AML-193 (cell line): ENCODE measurements around the gene SPTBN1.

ENCODE experiments used
- DNase-seq, 2 experiments: peaks; one replicate each; lab custom pipeline; 2025; lab: John Stamatoyannopoulos, UW

The SPTBN1 gene

DNA sequence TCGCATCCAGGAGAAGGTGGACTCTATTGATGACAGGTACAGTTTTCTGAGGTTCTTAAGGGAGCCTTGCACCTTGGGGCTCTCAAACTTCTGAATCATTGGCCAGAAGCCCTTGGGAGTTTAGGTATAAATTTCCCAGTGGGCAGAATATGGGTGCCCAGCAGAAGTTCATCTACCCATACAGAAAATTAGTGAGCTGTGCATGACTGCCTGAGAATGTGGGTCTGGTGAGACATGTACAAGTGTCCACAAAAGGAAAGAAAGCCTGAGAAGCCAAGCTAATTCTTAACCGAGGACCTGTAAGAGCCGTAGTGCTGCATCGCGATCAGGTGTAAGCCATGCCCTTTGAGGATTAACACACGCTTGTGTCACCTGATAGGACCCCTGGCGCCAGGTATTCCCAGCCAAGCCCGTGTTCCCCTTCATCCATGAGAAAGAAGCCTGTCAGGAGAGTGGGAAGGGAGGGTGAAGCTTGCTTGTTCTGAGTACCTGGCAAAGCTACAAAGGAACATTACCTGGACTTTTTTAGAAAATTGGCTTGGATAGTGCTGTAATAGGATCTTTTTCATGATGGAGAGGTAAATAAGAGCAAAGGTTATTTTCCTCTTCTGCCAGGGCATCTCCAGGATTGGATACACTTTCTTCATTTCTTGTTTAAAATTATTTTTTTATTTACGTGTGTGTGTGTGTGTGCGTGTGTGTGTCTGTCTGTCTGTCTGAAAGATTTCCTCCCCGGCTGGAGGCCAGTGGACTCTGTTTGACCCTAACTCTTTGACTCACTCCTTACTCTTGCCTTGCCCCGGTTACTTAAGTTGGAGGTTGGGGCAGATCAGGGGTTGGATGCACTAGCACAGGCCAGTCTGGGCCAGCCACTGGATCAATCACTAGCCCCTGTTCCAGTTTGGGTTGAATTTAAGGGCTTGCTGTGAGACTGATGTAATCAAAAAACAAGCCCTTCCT, 176.9 kb downstream of the SPTBN1 start:
- DNase-seq: no peak

DNA sequence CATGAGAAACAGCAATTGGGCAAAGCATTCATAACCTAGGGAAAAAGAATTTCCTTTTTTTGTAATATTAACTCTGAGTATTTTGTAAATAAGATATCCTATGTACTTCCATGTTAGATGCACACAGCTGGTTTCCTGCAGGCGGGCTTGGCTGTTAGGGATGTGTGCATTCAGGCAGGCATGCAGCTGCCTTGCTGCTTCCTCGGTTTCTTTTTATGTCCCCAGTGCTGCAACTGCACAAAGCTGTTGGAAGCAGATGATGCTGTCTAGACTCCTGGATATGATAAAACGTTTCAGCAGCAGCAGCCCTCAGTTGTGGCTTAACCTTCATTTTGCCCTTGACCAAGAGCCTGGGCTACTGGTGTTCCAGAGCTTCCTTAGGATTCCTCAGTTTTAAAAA, 177.9 kb downstream of the SPTBN1 start:
- no peak for DNase-seq

DNA sequence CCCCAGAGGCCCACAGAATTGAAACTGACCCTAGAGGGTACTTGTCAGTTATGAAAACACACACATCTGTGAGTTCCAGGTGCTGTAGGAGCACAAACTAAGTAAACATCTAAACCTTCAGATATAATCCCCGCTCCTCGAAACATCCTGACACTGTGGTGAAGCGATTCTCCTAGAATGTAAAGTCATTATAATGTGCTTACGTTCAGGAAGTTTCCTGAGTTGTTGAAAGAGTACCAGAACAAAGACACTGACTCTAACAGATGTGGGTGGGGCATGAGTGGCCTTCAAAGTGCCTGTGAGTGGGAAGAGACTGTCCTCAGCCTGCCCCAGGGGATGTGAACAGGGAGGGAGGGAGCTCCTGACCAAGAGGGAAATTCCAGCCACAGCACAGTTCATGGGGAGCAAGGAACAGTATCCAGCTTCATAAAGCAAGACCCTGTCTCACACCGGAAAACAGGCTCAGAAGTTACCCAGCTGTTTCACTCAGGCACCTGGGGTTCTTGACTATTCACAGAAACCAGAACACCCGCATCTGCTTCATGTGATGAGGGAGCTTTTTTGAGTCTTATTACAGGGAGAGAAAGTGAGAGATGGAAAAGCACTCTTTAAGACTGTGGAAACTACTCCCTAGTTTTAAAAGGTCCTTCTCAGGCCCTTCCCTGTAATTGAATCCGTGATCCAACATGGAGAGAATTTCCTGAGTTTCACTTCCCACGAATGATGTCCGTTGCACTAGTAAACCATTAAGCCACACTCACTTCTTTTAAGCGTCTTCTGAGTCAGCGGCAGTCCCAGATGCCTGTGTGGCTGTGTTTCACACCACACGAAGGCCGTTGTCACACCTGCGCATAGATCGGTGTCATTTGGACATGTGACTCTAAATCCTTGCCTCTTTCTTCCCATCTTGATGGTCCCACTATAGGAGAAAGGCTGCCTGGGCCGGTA, 178.7 kb downstream of the SPTBN1 start:
- no peak for DNase-seq

DNA sequence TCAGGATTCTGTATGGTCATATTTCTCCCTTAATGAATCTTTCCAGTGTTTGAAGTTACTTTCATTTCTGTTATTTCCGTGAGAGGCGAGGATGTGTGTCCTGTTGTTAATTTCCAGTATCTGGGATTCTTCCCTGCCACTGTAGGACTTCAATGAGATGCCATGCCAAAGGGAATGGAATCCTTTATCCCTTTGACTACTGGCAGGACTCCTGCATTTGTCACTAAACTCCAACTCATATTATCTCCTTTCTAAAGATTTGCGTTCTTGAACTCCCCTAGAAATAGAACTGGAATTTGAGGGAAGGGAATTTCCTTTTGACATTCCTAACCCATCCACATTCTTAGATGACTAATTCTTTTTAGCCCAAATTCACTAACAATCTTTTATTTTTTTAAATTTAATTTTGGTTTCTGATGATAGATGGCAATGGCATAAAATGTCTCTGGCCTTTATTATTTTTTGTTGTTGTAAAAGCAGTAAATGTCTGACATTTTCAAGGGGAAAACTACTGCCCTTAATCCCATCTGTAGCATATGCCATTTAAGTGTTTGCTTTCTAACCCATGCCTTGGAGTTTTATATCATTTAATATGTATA, 179.5 kb downstream of the SPTBN1 start:
- no peak for DNase-seq

DNA sequence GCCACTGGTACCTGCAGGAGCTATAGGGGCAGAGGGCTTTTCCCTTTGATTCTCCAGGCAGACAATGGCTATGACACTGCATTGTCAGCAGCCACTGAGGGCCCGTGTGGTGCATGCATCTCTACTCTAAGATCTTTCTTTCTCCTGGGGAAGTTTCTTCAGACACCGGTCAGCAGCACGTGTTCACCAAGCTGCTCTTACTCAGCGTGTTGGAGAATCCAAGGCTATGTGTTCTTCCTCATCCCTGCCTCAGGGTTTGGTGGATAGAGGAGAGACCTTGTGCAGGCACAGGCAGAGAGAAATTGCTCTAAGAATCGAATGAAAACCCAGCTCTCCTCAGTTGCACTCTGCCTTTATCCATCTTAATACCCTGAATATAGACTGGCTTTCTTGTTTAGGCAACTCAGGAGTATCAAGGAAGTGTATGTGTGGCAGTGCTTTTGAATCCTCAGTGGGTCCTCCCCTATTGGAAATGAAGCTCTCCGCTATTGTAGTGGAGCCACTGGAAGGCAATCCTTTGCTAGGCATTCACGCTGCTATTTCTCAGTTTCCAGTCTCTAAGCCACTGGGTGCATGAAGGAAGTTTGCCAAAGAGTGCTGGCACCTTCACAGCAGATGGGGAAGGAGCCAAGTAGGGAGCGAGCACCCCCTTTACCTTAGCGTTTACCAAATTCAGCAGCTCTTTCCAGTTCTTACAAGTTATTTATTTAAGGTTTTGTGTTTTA, 180.4 kb downstream of the SPTBN1 start:
- no peak for DNase-seq

DNA sequence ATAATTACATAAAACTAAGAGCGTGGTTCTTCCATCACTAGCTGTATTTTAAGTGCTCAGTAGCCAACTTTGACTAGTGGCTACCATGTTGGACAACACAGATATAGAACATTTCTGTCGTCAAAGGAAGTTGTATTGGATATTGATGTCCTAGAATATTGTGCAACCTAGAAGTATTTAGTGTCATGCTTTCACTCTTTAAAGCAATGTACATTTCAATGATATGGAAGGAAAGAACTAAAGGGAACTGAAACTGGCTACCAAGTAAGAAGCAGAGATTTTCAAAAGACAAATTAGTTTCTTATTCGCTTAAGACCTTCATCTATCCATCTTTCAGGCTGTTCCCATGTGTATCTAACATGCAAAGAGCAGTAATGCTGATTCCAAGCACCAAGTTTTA, 182.0 kb downstream of the SPTBN1 start:
- DNase-seq: no peak

DNA sequence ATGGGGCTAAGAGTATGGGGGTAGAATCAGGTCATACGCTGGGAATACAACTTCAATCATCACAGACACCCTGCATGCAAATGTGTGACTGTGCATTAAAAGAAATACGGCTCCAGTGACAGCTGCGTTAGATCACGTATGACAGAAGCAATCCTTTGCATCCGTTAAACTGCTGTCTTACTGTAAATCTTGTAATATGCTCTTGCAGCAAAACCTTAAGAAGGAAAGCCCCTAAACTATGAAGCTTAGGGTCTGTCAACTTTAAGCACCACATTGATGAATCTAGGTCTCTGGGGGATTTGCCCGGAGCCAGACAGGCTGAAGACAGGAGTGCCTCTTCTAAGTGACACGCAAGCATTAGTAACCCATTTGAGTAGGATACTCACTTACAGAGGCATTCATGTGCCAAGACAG, 182.7 kb downstream of the SPTBN1 start:
- no peak for DNase-seq

DNA sequence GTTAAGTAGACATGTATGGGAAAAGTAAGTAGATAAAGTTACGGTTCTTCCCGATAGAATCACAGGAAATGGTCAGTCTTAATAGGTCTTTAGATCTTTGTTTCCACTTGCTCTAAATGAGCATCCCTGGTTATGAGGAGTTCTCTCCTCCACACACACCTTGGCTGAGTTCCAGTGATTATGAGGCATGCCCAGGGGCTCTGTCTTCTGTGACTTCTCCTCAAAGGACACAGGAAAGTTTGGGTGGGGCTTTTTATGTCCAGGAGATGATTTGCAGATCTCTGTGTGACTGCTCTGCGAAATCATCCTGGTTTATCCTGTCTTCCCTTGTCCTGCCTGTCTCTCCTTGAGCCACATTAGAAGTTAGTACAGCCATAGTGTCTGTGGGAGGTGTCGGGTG, 183.5 kb downstream of the SPTBN1 start:
- DNase-seq: no peak

DNA sequence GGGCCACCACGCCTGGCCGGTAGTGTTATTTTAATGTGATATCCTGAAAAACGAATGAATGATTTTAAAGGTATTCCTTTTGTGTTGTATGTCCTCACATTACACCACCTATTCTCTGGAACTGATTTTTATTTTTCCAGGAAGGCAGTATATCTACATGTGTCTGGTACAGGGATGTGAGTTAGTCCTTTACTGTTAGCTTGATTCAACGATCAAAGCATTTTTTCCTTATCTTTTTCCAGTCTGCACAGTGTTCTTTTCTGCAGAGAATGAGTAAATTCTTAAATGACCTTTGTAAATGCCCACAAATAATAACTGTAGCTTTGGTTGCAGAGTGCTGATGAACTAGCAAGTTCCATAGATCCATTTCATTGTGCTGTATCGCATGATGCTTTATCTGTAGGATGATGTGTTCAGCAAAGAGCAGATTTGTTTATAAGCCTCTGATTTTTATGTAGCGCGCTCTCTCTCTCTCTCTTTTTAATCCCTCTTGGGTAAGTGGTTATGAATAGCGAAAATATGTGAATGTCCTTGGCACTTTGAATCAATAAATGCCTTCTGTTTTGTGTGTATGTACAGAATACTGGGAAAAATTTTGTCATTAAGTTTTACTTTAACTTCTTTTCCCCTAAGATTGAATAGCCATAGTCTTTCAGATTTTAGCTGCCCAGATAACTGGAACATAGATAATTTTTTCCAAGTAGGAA, 184.9 kb downstream of the SPTBN1 start:
- no peak for DNase-seq

DNA sequence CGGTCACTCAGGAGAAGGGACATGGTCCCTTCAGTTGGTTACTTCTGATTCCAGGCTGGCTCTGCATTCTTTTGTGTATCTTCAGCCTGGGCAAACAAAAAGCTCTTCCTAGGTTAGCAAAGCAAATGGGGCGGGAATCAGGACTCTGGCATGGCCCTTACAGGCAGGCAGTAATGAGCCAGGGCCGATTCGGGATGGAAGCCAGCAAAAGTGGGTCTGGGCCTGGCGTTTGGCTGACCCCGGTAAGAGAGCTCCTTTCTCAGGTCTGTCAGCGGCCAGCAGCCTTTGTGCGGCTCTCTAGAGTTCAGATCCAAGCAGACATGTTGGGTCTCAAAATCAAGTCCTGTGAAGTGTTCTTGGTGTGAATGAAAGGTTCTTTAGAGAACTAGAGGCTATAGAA, 185.9 kb downstream of the SPTBN1 start:
- DNase-seq: no peak

DNA sequence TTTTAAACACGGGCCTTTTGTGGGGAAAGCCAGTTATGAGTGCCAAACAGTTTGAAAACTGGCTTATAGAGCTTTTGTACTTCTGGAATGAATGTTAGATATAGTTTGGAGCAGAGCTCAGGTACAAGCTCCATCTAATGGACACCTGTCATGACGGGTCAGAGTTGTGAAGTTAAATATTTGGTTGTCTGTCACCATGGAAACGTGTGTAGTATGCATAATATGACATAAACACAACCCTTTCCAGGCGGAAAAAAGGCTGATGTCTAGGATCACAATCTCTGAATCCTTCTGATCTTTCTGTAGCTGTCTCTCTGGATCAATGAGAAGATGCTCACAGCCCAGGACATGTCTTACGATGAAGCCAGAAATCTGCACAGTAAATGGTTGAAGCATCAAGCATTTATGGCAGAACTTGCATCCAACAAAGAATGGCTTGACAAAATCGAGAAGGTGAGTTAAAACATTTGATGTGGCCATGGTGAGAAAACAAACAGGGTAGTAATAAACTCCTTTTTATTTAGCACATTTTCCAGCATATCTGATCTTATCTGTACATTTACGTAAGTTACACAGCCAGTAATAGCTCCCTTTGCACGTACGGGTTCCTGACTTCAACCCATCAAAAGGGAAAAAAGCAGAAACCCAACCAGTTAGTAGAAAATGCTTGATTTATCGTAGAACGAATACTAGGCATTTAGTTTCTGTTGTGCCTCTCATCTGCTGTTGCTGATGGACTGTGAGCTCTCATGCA, 186.7 kb downstream of the SPTBN1 start:
- DNase-seq: no peak

DNA sequence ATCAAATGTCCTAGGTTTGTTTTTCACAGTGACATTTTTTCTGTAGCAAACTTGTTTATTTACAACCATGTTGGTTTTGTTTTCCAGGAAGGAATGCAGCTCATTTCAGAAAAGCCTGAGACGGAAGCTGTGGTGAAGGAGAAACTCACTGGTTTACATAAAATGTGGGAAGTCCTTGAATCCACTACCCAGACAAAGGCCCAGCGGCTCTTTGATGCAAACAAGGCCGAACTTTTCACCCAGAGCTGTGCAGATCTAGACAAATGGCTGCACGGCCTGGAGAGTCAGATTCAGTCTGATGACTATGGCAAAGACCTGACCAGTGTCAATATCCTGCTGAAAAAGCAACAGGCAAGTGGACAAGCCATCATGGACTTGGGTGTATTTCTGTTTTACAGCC, 188.1 kb downstream of the SPTBN1 start:
- no peak for DNase-seq

DNA sequence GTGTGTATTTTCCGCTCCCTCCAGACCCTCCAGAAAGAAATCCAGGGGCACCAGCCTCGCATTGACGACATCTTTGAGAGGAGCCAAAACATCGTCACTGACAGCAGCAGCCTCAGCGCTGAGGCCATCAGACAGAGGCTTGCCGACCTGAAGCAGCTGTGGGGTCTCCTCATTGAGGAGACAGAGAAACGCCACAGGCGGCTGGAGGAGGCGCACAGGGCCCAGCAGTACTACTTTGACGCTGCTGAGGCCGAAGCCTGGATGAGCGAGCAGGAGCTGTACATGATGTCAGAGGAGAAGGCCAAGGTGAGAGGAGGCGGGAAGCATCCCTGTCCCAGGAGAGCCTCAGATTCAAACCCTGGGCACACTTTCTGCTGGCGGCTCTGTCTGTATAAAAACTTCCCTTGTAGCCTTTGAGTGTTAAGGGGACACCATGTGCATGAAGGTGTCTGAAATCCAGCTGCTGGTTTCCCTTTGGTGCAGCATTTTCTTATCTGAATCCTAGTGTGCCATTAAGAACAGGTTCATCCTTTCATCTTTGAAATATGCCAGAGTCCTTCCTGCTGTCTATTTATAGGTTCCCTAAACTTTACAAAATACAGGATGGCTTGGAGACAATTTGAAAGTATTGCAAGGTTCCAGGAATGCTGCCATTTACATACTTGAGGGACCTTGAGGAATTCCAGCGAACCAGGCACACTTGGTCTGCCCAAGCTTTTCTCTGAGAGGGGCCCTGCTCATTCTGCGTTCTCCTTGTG, 190.2 kb downstream of the SPTBN1 start:
- no peak for DNase-seq

DNA sequence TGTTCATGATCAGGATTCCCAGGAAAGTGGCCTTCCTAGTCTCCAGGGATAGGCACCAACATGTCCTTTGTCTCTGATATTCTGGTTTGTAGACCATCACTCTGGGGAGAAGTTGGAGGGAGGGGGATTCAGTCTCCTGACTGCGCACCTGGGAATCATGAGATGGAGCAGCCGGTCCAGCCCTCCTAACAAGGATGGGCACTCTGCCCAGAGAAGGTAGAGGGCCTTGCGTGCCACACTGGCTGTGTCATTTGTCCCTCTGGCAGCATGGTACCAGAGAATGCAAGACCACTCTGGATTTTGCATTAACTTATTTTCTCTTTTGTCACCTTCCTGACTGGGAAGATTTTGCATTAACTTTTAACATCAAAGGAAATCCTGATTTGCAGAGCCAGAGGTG, 192.1 kb downstream of the SPTBN1 start:
- DNase-seq: no peak

DNA sequence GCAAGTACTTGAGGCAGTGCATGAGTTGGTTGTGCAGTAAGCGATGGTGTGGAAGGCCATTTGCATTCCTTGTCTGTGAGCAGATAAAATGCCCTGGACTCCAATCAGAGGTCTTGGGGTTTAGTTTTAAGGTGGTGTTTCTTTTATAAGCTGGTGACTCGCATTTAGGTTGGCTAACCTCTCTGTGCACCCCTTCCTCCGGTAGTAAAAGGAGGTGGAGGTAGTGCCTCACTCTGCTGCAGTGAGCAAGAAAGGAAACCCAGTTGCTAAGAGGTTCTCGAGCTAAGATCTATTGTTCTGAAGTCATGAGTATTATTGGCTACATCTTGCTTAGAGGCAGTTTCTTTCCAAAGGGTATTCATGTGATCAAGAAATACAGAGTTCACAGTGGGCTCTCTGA, 193.1 kb downstream of the SPTBN1 start:
- DNase-seq: no peak

DNA sequence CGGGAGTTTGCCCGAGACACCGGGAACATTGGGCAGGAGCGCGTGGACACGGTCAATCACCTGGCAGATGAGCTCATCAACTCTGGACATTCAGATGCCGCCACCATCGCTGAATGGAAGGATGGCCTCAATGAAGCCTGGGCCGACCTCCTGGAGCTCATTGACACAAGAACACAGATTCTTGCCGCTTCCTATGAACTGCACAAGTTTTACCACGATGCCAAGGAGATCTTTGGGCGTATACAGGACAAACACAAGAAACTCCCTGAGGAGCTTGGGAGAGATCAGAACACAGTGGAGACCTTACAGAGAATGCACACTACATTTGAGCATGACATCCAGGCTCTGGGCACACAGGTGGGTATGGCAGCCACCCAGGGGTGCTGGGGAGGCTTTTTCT, 193.5 kb downstream of the SPTBN1 start:
- no peak for DNase-seq

DNA sequence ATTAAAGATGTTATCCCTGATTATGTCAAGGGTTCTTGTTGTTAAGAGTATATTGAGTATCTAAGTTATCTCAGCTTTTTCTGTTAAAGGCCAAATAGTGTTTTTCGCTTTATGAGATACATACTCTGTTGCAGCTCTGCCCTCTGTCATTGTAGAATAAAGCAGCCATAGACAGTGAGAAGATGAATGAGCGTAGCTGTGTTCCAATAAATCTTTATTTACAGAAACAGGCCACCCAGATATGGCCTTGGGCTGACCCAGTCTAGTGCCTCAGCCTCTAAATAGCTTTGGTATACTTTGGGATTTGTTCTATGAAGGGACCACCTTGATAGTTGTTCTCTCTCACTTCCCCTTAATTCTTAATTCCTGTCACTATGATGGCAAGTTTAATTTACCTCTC, 194.5 kb downstream of the SPTBN1 start:
- DNase-seq: no peak

DNA sequence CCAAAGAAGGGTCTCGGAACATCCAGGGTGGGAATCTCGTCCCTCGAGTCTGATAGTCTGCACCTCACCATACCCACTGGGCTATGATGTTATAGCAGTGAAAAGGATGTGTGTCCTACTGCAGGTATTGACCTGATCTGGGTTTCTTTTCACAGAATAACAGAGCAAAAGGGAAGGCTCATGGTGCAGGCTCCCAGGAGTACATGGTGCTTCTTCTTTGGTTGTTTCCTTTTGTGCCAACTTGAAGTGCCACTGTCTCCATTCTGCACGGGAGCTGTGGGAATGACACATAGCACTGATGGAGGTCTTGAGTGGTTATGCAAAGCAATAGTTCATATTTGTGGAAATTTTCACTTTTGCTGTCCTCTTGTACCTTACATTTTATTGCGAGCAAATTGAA, 195.2 kb downstream of the SPTBN1 start:
- no peak for DNase-seq

DNA sequence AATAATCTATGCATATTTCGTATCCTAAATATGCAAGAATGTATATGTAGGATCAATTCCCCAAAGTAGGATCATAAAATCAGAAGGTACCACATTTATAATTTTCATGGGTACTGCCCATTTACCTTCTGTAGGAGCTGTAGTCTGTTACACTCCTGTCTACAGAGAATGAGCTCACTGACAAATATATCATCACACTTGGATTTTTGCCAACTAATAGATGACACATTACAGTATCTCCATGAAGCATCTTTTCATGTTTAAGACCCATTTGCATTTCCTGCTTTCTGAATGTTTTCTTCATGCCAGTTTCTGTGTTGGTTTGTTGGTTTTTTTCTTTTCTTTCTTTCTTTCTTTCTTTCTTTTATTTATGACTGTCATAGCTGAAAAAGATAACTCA, 196.4 kb downstream of the SPTBN1 start:
- no peak for DNase-seq
